ENCODE results near the gene INO80B.
"Not testable (repeated sequence)": the region's sequence is repeated elsewhere in the genome, so short reads cannot be mapped to it uniquely, and the experiment has no call there.

The INO80B gene

GRCh38 chr2:74482801-74483674 is 28.2 kb downstream of the INO80B start, which contains the start of the genes CCDC142 and TTC31:
CCDC142 (minus strand) TSS chr2:74482998; CDS start chr2:74482837, 161 bp downstream.
TTC31 (plus strand) TSS chr2:74483081; CDS start chr2:74483096, 15 bp downstream.
- peak; percentile 98 for DNase-seq

GRCh38 chr2:74483675-74484164 is 28.8 kb downstream of the INO80B start:
- DNase-seq: not testable (repeated sequence)

GRCh38 chr2:74486141-74486540 is 31.3 kb downstream of the INO80B start:
- no peak for DNase-seq

GRCh38 chr2:74488643-74489481 is 34.0 kb downstream of the INO80B start:
- no peak for DNase-seq

- DNase-seq: no peak
Observed at GRCh38 chr2:74489906-74490305, 35.0 kb downstream of the INO80B start.

GRCh38 chr2:74491648-74492544 is 37.0 kb downstream of the INO80B start:
- no peak for DNase-seq

GRCh38 chr2:74493546-74493945 is 38.7 kb downstream of the INO80B start:
- no peak for DNase-seq

GRCh38 chr2:74495440-74495839 is 40.6 kb downstream of the INO80B start:
- DNase-seq: no peak

GRCh38 chr2:74496997-74497776 is 42.3 kb downstream of the INO80B start:
- no peak for DNase-seq

GRCh38 chr2:74497777-74498499 is 43.1 kb downstream of the INO80B start:
- DNase-seq: peak; percentile 53

- DNase-seq: peak; percentile 77
Observed at GRCh38 chr2:74498500-74499266, 43.8 kb downstream of the INO80B start.

- peak; percentile 66 for DNase-seq
Observed at GRCh38 chr2:74499267-74499939, 44.5 kb downstream of the INO80B start, which contains the start of gene LBX2. LBX2 (minus strand) TSS chr2:74499603; CDS start chr2:74499537, 66 bp downstream.

GRCh38 chr2:74499940-74500577 is 45.2 kb downstream of the INO80B start:
- DNase-seq: no peak

- DNase-seq: no peak
Observed at GRCh38 chr2:74500578-74500946, 45.7 kb downstream of the INO80B start.

- peak; percentile 43 for DNase-seq
Observed at GRCh38 chr2:74501335-74502071, 46.6 kb downstream of the INO80B start.

GRCh38 chr2:74502147-74502719 is 47.3 kb downstream of the INO80B start:
- DNase-seq: peak; percentile 48

- peak; percentile 70 for DNase-seq
Observed at GRCh38 chr2:74502720-74503505, 48.0 kb downstream of the INO80B start.

All from eye (tissue), 1 donor.